ENCODE results near the gene VMA21. TPM values are rescaled to one million over a fixed set of nuclear protein-coding genes. Genes with fewer than 3 reads are reported as not detected.

The VMA21 gene
- total and polyA plus RNA-seq, 10 of the 15 experiments (the other 5 are each of a cell fraction or from before 2014, with no cell fraction given) = 12.9 to 53.6 (median 41.5) TPM

DNA sequence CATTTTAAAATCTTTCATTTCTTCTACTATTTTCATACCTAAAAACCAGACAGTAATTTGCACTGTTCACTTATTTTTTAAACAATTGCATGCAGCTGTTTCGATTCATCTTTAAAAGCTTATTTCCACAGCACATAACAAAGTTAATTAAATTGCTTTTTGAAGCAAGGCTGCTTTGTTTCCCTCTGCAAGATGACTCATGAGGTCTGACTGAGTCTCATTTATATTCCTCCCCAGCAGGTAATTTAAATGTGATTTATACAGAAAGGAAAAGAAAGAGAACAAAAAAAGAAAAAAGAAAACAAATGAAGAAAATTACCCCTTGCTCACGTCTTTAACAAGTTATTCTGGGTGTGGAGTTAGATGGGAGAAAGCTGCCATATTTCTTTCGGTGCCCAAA lies 22.8 kb downstream of the VMA21 start (continued):
- TF ChIP-seq STAT1 (conservative IDR thresholded peaks at IDR 0.05) (no peak), ZNF217 (IDR thresholded peaks at IDR 0.05) (no peak), EP300 (IDR thresholded peaks at IDR 0.05; ENCODE audit: borderline replicate concordance in 1 of 2, control insufficient read depth in 1 of 2, low read depth in 2 of 2, low read length in 2 of 2) (no peak), PAX5 (IDR thresholded peaks at IDR 0.05; ENCODE audit: borderline replicate concordance, low read depth, low read length) (no peak), SMAD1 (IDR thresholded peaks at IDR 0.05; ENCODE audit: low read depth, partially characterized antibody) (no peak), POLR2AphosphoS2 (IDR thresholded peaks at IDR 0.05; ENCODE audit: low read depth, low read length) (no peak)

DNA sequence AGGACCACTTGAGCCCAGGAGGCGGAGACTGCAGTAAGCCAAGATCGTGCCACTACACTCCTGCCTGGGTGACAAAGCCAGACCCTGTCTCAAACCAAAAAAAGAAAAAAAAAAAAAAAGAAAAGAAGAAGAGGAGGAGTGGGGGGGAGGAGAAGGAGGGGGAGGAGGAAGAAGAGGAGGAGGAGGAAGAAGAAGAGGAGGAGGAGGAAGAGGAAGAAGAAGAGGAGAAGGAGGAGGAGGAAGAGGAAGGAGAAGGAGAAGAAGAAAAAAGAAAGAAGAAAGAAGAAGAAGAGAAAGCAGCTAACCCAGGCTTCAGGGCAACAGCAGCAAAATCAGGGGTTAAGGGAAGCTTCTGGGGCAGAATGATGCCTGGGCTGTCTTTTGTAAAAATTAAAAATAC lies 27.5 kb downstream of the VMA21 start:
- Histone ChIP-seq H2AFZ (ENCODE audit: control insufficient read depth, low read depth, low read length) (no peak overlapping the region), H3K9ac (ENCODE audit: control insufficient read depth, insufficient read depth, low read length) (no peak overlapping the region), H3K36me3 (ENCODE audit: control insufficient read depth in 2 of 2, insufficient read depth in 2 of 2, low read length in 1 of 2) (no peaks in the 10 kb centered on the region), H3K4me2 (ENCODE audit: control insufficient read depth, insufficient read depth) (no peak overlapping the region), H3K4me3 (no peak overlapping the region), H3K27me3 (replicated peaks in 1 of 2; ENCODE audit: control insufficient read depth in 2 of 2, insufficient read depth in 2 of 2, low read length in 1 of 2) (no peaks in the 10 kb centered on the region), H3K27ac (ENCODE audit: control insufficient read depth, insufficient read depth) (no peak overlapping the region), H4K20me1 (ENCODE audit: control insufficient read depth, insufficient read depth) (no peaks in the 10 kb centered on the region), H3K79me2 (ENCODE audit: control insufficient read depth, insufficient read depth, low read length) (no peaks in the 10 kb centered on the region), H3K9me3 (replicated peaks; ENCODE audit: control insufficient read depth, insufficient read depth, low read length) (no peaks in the 10 kb centered on the region), H3K4me1 (ENCODE audit: control insufficient read depth, insufficient read depth, low read length) (no peaks in the 10 kb centered on the region)
- 90% methylated on average over 2 of the region's 2 CpGs for WGBS (ENCODE audit: insufficient coverage, insufficient replicate concordance, low lambda C conversion rate, missing lambda C conversion rate)
- ATAC-seq (no peak), FAIRE-seq (no peak), DNase-seq (ENCODE audit: low read depth, low spot score) (no peak)
- SMC1A ChIA-PET (ENCODE audit: uncharacterized antibody, unreplicated experiment) = no interaction called here
- CTCF ChIA-PET = no interaction called here
- in situ Hi-C loops (cut with MboI) = no loop called here
- intact Hi-C loops (cut with micrococcal nuclease; ENCODE audit: unreplicated experiment) = no loop called here
- POLR2A ChIA-PET = no interaction called here
- no TSS peak for BruUV-seq (replicated peaks)
- TF ChIP-seq, protein P1, sequence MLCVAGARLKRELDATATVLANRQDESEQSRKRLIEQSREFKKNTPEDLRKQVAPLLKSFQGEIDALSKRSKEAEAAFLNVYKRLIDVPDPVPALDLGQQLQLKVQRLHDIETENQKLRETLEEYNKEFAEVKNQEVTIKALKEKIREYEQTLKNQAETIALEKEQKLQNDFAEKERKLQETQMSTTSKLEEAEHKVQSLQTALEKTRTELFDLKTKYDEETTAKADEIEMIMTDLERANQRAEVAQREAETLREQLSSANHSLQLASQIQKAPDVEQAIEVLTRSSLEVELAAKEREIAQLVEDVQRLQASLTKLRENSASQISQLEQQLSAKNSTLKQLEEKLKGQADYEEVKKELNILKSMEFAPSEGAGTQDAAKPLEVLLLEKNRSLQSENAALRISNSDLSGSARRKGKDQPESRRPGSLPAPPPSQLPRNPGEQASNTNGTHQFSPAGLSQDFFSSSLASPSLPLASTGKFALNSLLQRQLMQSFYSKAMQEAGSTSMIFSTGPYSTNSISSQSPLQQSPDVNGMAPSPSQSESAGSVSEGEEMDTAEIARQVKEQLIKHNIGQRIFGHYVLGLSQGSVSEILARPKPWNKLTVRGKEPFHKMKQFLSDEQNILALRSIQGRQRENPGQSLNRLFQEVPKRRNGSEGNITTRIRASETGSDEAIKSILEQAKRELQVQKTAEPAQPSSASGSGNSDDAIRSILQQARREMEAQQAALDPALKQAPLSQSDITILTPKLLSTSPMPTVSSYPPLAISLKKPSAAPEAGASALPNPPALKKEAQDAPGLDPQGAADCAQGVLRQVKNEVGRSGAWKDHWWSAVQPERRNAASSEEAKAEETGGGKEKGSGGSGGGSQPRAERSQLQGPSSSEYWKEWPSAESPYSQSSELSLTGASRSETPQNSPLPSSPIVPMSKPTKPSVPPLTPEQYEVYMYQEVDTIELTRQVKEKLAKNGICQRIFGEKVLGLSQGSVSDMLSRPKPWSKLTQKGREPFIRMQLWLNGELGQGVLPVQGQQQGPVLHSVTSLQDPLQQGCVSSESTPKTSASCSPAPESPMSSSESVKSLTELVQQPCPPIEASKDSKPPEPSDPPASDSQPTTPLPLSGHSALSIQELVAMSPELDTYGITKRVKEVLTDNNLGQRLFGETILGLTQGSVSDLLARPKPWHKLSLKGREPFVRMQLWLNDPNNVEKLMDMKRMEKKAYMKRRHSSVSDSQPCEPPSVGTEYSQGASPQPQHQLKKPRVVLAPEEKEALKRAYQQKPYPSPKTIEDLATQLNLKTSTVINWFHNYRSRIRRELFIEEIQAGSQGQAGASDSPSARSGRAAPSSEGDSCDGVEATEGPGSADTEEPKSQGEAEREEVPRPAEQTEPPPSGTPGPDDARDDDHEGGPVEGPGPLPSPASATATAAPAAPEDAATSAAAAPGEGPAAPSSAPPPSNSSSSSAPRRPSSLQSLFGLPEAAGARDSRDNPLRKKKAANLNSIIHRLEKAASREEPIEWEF (IDR thresholded peaks at IDR 0.05; ENCODE audit: insufficient replicate concordance, low read depth, low read length) = no peak
- TF ChIP-seq, protein P2, sequence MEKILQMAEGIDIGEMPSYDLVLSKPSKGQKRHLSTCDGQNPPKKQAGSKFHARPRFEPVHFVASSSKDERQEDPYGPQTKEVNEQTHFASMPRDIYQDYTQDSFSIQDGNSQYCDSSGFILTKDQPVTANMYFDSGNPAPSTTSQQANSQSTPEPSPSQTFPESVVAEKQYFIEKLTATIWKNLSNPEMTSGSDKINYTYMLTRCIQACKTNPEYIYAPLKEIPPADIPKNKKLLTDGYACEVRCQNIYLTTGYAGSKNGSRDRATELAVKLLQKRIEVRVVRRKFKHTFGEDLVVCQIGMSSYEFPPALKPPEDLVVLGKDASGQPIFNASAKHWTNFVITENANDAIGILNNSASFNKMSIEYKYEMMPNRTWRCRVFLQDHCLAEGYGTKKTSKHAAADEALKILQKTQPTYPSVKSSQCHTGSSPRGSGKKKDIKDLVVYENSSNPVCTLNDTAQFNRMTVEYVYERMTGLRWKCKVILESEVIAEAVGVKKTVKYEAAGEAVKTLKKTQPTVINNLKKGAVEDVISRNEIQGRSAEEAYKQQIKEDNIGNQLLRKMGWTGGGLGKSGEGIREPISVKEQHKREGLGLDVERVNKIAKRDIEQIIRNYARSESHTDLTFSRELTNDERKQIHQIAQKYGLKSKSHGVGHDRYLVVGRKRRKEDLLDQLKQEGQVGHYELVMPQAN (conservative IDR thresholded peaks at IDR 0.05) = no peak
- no peak for TF ChIP-seq SPI1 (IDR thresholded peaks at IDR 0.05; ENCODE audit: borderline replicate concordance, insufficient read depth, low read depth, low read length)
- TF ChIP-seq CREB1 (IDR thresholded peaks at IDR 0.05; ENCODE audit: low read depth) = no peak
- no peak for TF ChIP-seq NBN (IDR thresholded peaks at IDR 0.05)
- TF ChIP-seq DPF2 (IDR thresholded peaks at IDR 0.05) = no peak
- no peak for TF ChIP-seq MTA3 (IDR thresholded peaks at IDR 0.05; ENCODE audit: borderline replicate concordance, low read length)
- TF ChIP-seq SMAD5 (IDR thresholded peaks at IDR 0.05; ENCODE audit: low read depth) = no peak
- TF ChIP-seq CBX5 (IDR thresholded peaks at IDR 0.05; ENCODE audit: low read depth) = no peak
- TF ChIP-seq JUND (IDR thresholded peaks at IDR 0.05; ENCODE audit: low read depth, low read length) = no peak
- RAD21 ChIA-PET (ENCODE audit: unreplicated experiment) = interaction anchor here (0.7 kb wide), 1 partner anchor 273 kb away, joined by 4 read pairs; no protein-coding TSS in a partner anchor

Data from GM12878 (cell line).